ENCODE data around the gene SKIL.

The SKIL gene

GRCh38 chr3:170437176-170437575 lies 79.7 kb downstream of the SKIL start:
- DNase-seq (ENCODE audit: low read depth, low spot score), result no peak

GRCh38 chr3:170437696-170438407 lies 80.3 kb downstream of the SKIL start:
- no peak for DNase-seq (ENCODE audit: low read depth, low spot score)

- DNase-seq (ENCODE audit: low read depth, low spot score), result no peak
These were observed 81.3 kb downstream of the SKIL start for GRCh38 chr3:170438836-170439235.

- no peak for DNase-seq (ENCODE audit: low read depth, low spot score)
These were observed 82.8 kb downstream of the SKIL start for GRCh38 chr3:170440344-170440743.

GRCh38 chr3:170441412-170441811 lies 83.9 kb downstream of the SKIL start:
- DNase-seq (ENCODE audit: low read depth, low spot score), result no peak

GRCh38 chr3:170442947-170443346 lies 85.4 kb downstream of the SKIL start:
- DNase-seq (ENCODE audit: low read depth, low spot score), result no peak

GRCh38 chr3:170443457-170443856 lies 85.9 kb downstream of the SKIL start:
- DNase-seq (ENCODE audit: low read depth, low spot score), result no peak
